HG02885 (cell line): Measurements from ENCODE around the gene RBM15.

Source experiments
- ATAC-seq: cut with Tn5 transposase; IDR thresholded peaks from one replicate; pipeline ENCODE4 v1.9.1; 2021; ENCODE audit warnings: mild to moderate bottlenecking; ENCODE audit not compliant: unreplicated experiment, poor library complexity

The RBM15 gene

DNA sequence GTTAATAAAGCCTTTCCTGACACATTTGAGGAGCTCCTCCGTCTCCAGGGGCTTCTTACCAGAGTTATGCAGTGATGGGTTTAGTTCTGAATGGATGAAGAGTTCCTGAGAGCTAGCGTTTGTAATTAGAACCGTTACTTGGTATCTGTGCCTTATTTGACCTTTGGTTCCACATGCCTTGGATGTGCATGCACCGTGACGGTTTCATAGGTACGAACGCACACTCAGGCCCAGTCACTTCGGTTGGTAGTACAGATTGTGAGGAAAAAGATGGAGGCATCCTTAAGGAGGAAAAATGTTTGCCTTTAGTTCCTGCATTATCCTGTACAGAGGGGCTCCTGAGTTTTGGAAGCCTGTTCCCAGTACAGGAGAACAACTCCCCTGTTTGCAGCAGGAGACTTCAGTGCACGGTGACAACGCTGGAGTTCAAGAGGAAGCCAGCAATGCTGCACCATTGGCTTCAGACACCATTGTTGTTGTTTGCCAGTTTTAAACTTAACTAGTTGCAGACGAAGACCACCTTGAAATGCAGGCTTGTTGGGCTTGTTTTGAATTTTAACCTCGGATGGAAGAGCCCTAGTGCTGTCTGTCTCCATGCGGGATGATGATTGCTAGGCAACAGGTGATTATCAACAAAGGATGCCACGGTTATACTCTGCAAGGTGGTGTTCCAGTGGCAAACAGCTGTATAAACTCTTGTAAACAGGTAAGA, 8.2 kb downstream of the RBM15 start:
- no peak for ATAC-seq

DNA sequence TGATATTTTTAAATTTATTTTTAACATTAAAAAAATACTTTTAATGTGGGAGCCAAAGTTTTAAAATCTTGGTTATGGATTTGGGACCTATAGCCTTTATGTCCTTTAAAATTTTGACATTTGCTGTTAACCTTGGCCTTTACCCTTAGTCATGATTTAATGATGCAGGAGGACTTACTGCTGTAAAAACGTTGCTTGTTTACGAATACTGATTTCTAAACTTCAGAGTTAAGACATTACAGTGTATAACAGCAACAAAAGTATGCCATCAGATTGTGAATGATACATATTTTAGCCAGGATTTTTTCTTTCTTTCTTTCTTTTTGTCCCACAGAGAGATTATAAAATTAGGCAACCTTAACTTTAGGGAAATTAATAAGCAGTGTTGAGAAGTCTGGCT, 8.9 kb downstream of the RBM15 start:
- ATAC-seq = no peak

DNA sequence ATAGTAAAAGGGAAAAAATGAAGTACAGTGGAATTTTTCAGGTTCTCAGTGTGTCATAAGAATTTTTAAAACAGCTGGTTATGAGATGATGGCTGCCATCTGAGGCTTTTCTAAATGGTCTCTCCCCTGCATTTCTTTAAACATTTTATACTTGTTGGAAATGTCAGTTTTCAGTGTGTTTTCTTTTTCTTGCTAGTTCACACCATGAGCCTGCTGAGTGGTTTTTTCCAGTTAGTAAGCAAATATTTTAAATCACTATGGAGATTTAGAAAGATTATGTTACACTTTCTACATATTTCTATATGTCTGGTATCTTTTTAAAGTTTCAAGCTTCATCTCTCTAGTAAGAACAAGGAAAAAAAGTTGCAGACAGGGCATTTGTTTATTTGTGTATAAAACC, 9.6 kb downstream of the RBM15 start:
- ATAC-seq = no peak

DNA sequence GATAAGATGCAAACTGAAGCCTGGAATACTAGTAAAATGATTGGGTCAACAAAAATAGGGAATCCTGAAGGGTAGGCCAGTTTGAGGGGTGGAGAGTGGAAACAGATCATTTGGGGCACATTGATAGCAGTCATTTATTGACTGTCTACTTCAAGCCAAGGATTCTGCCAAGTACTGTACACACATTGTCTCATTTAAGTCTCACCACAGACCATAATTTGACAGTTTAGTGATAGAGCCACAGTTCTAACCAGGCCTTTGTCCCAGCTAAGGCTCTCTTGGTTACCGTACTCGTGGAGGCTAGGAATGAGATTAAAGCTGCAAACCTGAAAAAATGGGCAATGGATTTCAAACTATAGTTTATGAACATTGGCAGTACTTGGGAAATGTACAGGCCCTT, 11.2 kb downstream of the RBM15 start:
- no peak for ATAC-seq

DNA sequence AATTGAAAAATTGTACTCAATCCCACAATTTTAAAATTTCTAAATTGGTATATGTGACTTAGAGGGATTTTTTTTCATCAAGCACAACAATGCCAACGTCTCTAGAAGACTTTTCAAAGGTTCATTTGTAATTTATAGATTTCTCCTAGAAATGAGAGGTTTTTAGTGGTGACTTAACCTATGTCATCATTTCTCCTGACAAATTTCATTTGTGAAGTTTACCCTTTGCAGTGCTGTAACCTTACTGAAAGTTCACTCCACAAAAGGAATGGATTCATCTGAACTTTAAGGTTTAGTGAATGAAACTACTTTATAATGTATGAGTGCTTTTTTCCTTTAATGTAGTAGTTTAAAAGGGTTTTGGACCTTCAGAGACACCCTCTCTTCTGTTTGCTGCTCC, 16.1 kb downstream of the RBM15 start:
- no peak for ATAC-seq

DNA sequence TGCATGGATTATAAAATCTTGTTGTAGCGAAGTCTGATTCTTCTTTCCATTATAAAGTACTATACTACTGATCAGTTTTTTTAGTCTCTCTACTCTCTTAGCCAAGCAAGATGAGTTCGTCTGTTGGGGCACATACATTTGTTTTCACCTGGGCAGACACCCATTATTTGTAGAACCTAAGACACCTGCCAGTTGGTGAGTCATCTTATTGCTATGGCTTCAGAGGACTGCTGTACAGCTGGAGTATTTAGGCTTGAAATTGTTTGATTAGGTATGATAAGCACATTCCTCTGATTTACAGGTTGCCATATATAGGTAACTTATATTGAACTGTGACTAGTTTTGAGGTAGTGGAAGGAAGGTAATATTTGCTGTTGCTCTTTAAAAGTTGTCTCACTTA, 17.2 kb downstream of the RBM15 start:
- no peak for ATAC-seq

DNA sequence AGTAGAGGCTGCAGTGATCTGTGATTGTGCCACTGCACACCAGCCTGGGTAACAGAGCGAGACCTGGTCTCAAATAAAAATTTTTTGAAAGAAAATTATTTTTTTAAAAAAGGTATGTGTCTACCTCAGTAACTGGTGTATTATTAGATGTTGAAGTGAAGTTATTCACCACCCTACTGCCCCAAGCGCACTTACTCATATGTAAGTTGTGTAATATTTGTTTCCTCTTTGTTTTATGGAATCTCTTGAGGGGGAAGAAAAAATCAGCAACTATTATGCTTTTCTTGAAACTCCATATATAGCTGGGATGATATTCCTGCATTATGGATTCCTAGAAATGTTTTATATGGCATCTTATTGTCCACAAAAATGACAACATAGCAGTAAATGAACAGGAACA, 21.3 kb downstream of the RBM15 start:
- no peak for ATAC-seq

DNA sequence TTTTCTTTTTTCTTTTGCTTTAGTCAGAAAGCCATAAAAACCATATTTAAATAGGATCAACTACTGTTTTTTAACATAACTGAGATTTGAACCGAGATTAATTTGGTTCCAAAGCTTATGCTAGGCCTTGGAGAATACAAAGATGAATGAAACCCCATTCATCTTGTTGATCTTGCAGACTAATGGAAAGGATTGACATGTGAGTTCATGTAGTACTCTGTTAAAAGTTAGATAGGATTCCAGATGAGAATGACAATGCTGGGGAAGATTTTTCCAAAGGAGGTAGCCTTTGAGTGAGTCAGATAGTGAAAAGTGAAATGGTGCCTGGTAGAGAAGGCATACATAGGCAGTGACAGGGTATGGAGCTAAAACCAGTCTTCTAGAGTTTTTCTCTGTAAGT, 22.7 kb downstream of the RBM15 start:
- ATAC-seq = no peak

DNA sequence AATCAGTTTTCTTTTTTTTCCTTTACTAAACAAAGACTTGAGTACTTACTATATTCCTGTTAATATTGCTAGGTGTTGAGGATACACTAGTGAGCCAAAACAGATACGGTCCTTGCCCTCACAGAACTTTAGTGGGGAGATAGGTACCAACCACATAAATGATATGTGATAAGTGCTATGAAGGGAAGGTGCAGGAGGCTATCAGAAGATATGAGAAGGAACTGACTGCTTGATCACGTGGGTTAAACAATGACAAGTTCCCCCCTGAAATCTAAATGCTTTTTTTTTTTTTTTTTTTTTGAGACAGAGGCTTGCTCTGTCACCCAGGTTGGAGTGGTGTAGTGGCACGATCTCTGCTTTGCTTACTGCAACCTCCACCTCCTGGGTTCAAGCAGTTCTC, 25.0 kb downstream of the RBM15 start:
- no peak for ATAC-seq

DNA sequence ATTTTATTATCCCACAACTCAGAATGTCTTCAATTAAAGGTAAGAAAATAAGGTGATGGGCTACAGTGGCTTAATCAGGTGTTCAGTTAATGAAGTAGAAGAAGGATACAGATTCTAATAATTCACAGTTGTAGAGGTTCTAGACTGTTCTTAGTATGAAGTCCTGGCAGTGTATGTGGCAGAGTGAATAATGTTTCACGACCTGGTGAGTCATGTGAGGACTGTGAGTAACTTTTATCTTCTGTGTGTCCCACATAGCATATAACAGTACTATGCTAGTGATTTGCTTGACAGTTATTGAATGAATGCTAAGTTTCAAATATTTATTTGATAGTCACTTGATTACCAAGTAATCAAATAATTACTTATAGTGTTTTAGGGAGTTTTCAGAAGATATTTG, 31.6 kb downstream of the RBM15 start:
- ATAC-seq = no peak

DNA sequence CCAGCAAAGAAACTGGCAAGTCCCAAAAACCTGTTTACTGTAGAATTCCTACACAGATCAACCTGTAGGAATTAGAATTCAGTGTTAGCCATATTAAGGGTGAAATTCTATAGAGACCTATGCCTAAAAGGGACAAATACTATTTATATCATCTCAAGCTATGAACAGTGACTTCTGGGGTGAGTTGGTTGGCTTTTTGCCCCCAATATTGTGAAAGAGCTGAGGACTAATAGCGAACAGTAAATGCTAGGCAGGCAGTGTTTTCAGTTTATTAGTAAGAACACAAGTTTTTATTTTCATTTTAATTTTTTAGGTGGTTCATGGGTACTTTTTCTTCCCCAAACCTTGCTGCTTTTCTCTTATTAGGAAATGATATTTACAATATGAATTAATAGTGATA, 36.3 kb downstream of the RBM15 start:
- ATAC-seq = no peak

DNA sequence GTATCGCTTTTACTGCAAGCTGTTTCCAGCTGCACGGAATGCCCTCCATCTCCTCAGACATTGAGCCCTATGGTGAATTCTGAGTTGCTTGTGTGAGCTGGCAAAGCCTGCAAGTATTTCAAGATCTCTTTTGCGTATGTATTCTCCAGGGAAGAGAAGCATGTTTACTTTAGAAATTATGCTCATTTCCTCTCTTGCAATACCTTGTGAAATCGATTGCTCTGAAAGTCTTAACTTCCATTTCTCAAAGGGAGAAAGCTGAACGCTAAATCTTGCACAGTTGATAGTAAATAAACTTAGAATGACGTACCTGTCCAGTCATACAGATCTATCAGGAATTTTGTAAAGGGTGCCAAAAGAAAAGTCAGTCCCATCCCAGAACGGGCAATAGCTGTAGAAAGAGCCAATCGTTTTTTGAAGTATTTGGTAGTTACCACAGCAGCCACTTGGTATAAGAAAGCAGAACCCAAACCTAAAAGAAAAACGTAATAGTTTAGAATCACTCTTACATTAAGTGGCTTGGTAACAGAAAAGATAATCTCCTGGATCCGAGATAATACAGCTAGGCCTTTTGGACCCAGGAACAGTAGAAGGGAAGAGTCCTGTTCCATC, 41.6 kb downstream of the RBM15 start:
- ATAC-seq = no peak

DNA sequence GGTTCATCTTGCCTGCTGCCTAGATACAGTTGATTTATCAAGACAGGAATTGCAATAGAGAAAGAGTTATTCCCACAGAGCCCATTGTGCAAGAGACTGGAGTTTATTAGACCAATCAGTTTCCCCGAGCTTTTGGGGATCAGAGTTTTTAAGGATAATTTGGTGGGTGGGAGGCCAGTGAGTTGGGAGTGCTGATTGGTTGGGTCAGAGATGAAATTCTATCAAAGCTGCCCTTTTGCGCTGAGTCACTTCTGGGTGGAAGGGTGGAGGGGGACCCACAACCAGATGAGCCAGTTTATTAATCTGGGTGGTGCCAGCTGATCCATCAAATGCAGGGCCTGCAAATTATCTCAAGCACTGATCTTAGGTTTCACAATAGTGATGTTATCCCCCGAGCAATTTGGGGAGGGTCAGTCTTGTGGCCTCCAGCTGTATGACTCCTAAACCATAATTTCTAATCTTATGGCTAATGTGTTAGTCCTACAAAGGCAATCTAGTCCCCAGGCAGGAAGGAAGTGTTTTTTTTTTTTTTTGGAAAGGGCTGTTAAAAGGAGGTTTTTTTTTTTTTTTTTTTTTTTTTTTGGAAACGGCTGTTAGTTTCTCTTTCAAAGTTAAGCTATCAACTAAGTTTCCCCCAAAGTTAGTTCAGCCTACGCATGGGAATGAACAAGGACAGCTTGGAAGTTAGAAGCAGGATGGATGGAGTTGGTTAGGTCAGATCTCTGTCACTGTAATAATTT, 44.2 kb downstream of the RBM15 start:
- no peak for ATAC-seq

DNA sequence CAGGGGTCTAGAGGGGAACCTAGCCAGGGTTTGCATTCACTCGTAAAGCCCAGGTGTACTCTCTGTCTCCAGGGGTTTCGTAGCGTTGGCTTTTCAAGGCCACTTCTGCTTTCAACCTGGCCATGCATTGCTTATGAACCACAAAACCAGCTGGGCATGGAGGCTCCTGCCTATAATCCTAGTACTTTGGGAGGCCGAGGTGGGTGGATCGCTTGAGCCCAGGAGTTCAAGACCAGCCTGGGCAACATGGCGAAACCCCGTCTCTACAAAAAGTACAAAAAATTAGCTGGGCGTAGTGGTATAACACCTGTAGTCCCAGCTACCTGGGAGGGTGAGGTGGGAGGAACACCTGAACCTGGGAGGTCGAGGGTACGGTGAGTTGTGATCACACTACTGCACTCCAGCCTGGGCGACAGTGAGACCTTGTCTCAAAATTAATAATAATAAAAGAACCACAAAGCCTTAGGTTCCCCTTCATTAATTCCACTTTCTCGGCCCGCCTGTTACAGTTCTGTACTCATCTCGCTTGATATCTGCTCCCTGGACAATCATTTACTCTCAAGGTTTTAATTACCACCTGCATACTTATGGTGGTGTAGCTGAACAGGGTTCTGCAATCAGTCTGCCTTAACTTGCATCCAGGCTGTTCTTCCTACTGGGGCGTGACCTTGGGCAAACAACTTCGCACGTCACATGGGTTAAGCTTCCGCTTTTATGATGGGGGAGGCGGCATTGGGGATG, 45.6 kb downstream of the RBM15 start:
- ATAC-seq = peak; percentile 49

DNA sequence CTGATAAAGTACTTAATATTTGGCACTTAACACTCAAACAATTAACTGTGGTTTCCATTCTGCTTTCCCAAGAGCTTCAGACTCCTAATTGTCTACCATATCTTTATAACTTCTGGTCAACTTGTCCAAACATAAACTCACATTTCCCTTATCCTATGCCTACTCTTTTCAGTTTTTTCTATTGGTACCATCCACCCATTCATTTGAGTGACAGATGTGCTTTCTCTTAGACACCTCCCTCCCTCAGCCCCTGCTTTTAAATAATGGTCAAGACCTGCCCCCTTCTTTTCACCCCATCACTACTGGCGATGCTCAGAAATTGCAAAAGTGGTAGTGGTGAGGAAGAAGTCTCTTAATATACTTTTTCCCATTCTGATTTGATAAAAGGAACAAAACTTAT, 46.2 kb downstream of the RBM15 start:
- ATAC-seq = no peak

DNA sequence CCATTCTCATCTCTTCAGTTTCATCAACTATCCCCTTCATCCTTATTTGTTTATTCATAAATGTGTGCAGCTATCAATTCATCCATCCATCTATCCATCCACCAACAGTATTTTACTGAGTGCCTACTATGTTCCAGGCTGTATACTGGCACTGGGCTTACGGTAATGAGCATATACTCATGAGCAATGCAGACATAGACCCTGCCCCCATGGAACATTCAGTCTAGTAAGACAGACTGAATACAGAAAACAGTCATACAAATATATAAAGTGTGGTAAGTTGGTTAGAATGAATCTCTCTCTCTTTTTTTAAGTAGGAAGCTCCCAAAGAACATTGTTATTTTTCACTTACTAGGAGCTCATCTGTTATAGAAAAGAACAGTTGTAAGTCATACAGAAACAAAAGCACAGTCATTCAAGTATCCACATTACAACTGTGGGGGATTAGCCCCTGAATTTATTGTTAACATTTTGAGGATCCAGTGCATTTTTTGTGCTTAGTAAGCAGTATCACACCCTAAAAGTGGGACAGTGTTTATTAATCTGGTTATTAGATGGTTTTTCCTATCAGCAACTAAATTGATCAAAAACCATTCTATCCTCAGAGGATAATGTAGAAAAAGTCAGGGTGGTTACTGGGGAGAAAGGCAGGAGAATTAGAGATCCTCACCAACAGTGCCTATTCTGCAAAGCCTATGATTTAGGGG, 48.0 kb downstream of the RBM15 start:
- no peak for ATAC-seq

DNA sequence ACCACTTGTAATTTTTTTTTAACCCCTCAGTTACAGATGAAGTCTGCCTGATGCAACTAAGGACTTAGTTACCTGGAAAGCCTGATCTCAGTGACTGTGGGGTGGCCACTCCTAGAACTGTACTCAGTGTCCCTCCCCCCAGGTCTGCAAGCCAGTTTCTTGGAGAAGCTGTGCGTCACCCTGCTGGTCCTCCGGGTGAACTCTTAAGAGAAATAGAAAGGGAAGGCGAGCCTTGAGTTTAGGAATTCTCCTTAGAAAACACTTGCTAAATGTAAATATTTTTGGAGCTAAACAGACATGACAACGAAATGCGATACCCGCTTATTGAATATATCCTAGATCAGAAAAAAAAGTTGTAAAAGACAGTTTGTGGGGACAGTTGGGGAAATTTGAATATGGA, 50.9 kb downstream of the RBM15 start:
- no peak for ATAC-seq

DNA sequence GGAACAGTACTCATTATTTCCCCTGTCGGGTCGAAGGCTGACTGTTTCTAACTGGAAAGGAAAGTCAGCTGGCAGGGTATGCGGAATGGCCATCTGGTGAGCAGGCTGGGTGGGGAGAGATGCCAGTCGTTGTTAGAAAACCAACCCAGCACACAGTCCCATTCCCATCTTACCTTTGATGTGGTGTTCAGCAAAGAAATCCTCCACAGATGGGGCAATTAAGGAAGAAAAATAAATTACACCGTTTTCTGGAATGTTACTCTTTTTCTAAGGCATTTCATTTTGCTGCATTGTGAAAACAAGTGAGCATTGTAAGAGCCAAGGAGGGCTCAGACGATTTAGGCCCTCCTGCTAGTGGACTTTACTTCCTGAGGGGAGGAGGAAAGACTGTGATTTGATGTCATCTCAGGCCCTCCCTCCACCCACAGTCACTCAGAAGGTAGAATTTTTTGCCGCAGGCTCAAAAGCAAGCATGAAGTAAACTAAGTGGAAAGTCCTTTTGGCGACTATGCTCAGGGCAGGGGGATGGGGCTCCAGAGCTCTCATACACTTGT, 51.6 kb downstream of the RBM15 start, which contains the start of gene SLC16A4:
SLC16A4 (minus strand) TSS at position 335 of the 554 bp plus-strand sequence. CDS start 1,703 bp downstream, outside the sequence.
- ATAC-seq = no peak

DNA sequence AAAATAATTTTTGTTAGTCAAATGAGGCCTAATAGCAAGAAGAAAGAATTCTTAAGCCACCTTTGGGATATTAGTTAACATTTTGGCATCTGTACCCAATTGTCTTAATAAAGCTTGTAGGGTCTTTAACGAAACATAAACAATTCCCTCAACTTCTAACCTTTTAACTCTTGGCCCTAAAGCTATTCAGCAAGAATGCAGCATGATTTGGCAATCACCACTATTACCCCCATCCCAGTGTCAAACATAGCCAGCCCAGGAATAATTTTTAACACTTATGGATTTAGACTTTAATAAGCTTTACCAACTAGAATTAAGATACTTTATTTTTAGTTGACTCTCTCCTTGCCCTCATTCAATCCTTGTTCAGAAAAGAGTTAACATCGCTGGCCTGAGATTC, 54.1 kb downstream of the RBM15 start:
- no peak for ATAC-seq
